Measurements from ENCODE around the gene MDH2. TPM values are rescaled to one million over a fixed set of nuclear protein-coding genes. Genes with fewer than 3 reads are reported as not detected.
A peak's percentile ranks its signal among the peaks of the same experiment; 100 is the strongest.
"Not testable (repeated sequence)": the region's sequence is repeated elsewhere in the genome, so short reads cannot be mapped to it uniquely, and the experiment has no call there.

MDH2 gene
- total and polyA plus RNA-seq, 5 donors, result 310 to 499 (median 469) TPM

DNA sequence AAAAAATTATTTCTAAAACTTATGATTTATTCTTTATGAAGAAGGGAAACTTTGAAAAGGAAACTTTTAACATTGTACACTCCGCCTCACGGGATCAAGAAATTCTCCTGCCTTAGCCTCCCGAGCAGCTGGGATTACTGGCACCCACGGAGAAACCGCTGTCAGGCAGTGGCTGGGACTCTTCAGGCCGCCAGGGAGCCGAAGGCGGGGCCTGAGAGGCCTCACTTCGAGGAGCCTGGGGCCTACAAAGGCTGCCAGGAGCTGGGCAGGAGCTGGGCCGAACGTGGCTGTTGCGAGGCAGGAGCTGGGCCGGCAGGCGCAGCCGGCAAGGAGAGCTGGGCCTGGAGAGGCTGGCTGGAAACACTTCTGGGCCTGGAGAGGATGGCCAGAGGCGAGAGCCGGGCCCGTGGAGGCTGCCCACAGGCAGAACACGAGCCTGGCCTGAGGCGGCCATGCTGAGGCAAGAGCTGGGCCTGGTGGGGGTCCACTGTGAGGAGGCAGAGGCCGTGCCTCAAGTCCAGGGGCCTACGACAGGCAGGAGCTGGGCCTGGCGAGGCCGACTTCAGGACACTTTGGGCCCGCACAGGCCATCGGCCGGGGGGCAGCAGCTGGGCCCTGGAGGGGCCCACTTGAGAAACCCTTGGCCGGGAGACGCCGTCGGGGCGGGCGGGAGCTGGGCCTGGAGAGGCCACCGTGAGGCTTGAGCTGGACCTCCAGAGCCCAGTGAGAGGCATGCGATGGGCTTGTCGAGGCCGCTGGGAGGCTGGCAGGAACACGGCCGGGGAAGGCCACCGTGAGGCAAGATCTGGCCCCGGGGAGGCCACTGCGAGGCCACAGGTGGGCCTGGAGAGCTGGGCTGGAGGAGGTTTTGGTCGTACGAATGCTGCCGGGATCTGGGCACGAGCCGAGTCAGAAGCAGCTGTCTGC, 23.7 kb downstream of the MDH2 start:
- peak; percentile 74 to 88 (median 85) for DNase-seq
- WGBS, result 83% methylated on average over 47 of the region's 47 CpGs

DNA sequence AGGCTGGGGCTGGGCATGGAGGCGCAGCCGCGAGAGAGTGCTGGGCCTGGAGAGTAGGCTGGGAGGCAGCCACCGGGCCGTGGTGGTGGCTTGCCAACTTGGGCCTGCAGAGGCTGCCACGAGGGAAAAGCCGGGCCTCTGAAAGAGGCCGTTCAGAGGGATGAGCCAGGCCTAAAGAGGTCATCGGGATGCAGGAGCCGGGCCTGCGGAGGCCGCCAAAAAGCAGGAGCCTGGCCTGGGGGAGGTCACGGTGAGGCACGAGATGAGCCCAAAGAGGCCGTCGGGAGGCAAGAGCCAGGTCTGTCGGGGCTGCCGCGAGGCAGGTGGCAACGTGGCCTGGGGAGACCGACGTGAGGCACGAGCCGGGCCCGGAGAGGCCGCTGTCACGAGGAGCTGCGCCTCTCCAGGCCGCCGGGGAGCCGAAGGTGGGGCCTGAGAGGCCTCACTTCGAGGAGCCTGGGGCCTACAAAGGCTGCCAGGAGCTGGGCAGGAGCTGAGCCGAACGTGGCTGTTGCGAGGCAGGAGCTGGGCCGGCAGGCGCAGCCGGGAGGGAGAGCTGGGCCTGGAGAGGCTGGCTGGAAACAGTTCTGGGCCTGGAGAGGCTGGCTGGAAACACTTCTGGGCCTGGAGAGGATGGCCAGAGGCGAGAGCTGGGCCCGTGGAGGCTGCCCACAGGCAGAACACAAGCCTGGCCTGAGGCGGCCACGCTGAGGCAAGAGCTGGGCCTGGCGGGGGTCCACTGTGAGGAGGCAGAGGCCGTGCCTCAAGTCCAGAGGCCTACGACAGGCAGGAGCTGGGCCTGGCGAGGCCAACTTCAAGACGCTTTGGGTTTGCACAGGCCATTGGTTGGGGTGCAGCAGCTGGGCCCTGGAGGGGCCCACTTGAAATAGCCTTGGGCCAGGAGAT, 24.6 kb downstream of the MDH2 start:
- ATAC-seq (no peak), DNase-seq (peak in 1 of 3 donors; percentile 68)
- Histone ChIP-seq H3K4me3 (ENCODE audit: low read length) (no peak overlapping the region), H3K27me3 (ENCODE audit: control insufficient read depth, insufficient read depth) (no peaks in the 10 kb centered on the region), H3K27ac (ENCODE audit: low read length) (no peak overlapping the region), H3K4me1 (ENCODE audit: control insufficient read depth, insufficient read depth, low read length) (no peaks in the 10 kb centered on the region), H3K9me3 (ENCODE audit: control insufficient read depth, low read length) (no peaks in the 10 kb centered on the region)
- WGBS, result 95% methylated on average over 47 of the region's 47 CpGs
- intact Hi-C loops (cut with DNase I), result no loop called here

More for the DNA sequence above, 23.7 kb downstream of the MDH2 start:
- H3K27ac ChIP-seq (ENCODE audit: low read length), result no peak overlapping the region
- H3K9me3 ChIP-seq (ENCODE audit: control insufficient read depth, low read length), result no peaks in the 10 kb centered on the region
- intact Hi-C loops (cut with DNase I), result no loop called here
- H3K4me1 ChIP-seq (ENCODE audit: control insufficient read depth, insufficient read depth, low read length), result no peaks in the 10 kb centered on the region
- ATAC-seq, result peak; percentile 28 to 46
- no peaks in the 10 kb centered on the region for H3K27me3 ChIP-seq (ENCODE audit: control insufficient read depth, insufficient read depth)
- no peak overlapping the region for H3K4me3 ChIP-seq (ENCODE audit: low read length)

DNA sequence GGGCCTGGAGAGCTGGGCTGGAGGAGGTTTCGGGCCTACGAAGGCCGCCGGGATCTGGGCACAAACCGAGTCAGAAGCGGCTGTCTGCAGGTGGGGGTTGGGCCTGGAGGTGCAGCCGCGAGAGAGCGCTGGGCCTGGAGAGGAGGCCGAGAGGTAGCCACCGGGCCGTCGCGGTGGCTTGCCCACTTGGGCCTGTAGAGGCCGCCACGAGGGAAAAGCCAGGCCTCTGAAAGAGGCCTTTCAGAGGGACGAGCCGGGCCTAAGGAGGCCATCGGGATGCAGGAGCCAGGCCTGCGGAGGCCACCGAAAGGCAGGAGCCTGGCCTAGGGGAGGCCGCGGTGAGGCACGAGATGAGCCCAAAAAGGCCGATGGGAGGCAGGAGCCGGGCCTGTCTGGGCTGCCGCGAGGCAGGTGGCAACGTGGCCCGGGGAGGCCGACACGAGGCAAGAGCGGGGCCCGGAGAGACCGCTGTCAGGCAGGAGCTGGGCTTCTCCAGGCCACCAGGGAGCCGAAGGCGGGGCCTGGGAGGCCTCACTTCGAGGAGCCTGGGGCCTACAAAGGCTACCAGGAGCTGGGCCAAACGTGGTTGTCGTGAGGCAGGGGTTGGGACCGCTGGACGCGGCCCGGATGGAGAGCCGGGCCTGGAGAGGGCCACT, 25.6 kb downstream of the MDH2 start:
- 93% methylated on average over 45 of the region's 45 CpGs for WGBS
- no peak for DNase-seq
- Histone ChIP-seq H3K9me3 (ENCODE audit: control insufficient read depth, low read length) (no peaks in the 10 kb centered on the region), H3K27me3 (ENCODE audit: control insufficient read depth, insufficient read depth) (no peaks in the 10 kb centered on the region), H3K4me3 (ENCODE audit: low read length) (no peak overlapping the region), H3K4me1 (ENCODE audit: control insufficient read depth, insufficient read depth, low read length) (no peaks in the 10 kb centered on the region), H3K27ac (ENCODE audit: low read length) (no peak overlapping the region)
- ATAC-seq, result no peak
- intact Hi-C loops (cut with DNase I), result no loop called here

DNA sequence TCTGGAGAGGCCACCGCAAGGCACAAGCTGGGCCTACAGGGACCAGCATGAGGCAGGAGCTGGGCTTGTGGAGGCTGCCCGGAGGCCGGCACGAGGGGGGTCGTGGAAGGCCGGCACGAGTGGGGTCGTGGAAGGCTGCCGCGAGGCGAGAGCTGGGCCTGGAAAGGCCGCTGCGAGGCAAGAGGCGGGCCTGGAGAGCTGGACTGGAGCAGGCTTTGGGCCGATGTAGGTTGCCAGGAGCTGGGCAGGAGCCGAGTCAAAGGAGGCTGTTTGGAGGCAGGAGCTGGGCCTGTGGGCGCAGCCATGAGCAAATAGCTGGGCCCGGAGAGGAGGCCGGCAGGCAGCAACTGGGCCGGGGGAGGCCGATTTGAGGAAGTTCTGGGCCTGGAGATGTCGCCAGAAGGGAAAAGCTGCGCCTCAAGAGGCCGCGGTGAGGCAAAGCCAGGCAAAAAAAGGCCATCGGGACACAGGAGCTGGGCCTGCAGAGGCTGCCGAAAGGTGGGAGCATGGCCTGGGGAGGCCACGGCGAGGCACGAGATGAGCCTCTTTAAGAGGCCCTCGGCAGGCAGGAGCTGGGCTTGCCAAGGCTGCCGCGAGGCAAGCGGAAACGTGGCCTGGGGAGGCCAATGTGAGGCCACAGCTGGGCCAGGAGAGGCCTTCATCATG, 26.5 kb downstream of the MDH2 start:
- 98% methylated on average over 35 of the region's 35 CpGs for WGBS

DNA sequence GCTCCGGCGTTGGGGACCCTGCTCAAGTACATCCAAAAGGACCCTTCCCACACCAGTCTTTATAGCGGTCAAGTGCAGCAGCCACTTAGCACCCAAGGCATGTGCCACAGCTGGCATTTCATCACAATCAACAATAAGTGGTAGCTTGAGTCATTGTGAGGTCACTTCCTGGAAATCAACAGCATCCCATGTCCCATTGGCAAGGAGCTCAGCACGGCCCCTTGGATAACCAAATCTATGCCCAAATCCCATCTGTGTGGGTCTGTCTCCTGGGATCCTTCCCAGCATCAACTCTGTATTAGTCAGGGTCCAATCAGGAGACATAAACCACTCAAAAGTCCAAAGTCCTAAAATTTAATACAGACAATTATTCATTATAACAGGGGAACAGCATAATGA, 27.1 kb downstream of the MDH2 start:
- ATAC-seq (no peak), DNase-seq (no peak)
- H3K27me3 ChIP-seq (ENCODE audit: control insufficient read depth, insufficient read depth), result no peaks in the 10 kb centered on the region
- WGBS, result 96% methylated on average over 4 of the region's 4 CpGs
- intact Hi-C loops (cut with DNase I), result no loop called here
- H3K4me3 ChIP-seq (ENCODE audit: low read length), result no peak overlapping the region
- H3K4me1 ChIP-seq (ENCODE audit: control insufficient read depth, insufficient read depth, low read length), result no peaks in the 10 kb centered on the region
- H3K9me3 ChIP-seq (ENCODE audit: control insufficient read depth, low read length), result no peaks in the 10 kb centered on the region
- no peak overlapping the region for H3K27ac ChIP-seq (ENCODE audit: low read length)

More for the DNA sequence above, 26.5 kb downstream of the MDH2 start:
- Histone ChIP-seq H3K27me3 (ENCODE audit: control insufficient read depth, insufficient read depth) (no peaks in the 10 kb centered on the region), H3K9me3 (ENCODE audit: control insufficient read depth, low read length) (no peaks in the 10 kb centered on the region), H3K4me3 (ENCODE audit: low read length) (no peak overlapping the region), H3K27ac (ENCODE audit: low read length) (no peak overlapping the region), H3K4me1 (ENCODE audit: control insufficient read depth, insufficient read depth, low read length) (no peaks in the 10 kb centered on the region)
- no peak for ATAC-seq
- intact Hi-C loops (cut with DNase I), result no loop called here
- no peak for DNase-seq

DNA sequence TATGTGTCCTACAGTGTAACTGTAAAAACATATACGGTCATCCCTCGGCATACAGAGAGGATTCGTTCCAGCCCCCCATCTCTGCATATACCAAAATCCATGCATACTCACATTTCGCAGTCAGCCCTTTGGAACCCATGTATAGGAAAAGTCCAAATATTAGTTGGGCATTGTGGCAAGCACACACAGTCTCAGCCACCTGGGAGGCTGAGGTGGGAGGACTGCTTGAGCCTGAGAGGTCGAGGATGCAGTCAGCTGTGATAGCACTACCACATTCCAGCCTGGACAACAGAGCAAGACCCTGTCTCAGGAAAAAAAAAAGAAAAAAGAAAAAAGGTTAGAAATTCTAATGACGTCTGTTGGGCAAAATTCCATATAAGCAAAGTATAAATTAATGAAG, 29.1 kb downstream of the MDH2 start:
- Histone ChIP-seq H3K27ac (ENCODE audit: low read length) (no peak overlapping the region), H3K27me3 (ENCODE audit: control insufficient read depth, insufficient read depth) (no peaks in the 10 kb centered on the region), H3K4me1 (ENCODE audit: control insufficient read depth, insufficient read depth, low read length) (peaks cover 2% of the 10 kb centered on the region), H3K4me3 (ENCODE audit: low read length) (no peak overlapping the region), H3K9me3 (ENCODE audit: control insufficient read depth, low read length) (no peaks in the 10 kb centered on the region)
- ATAC-seq (no peak), DNase-seq (no peak)
- 85% methylated on average over 6 of the region's 6 CpGs for WGBS
- intact Hi-C loops (cut with DNase I), result no loop called here

DNA sequence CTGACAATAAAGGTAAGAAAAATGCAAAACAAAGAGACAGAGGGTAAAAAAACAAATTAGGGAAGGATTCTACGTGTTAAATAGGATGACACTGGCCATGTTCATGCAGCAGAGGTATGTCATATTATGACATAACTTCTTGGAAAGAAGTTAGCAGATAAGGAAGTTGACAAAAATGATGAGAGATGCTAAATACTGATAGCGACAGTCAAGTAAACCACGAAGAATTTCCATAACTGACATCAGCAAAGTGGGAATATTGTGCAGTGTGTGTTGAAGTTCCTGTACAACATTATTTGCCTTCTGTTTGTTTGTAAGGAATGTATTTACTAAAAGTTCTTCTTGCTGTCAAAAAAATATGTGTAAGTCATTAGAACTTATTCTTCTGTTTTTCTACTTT, 29.5 kb downstream of the MDH2 start:
- Histone ChIP-seq H3K27ac (ENCODE audit: low read length) (no peak overlapping the region), H3K27me3 (ENCODE audit: control insufficient read depth, insufficient read depth) (no peaks in the 10 kb centered on the region), H3K9me3 (ENCODE audit: control insufficient read depth, low read length) (no peaks in the 10 kb centered on the region), H3K4me3 (ENCODE audit: low read length) (no peak overlapping the region), H3K4me1 (ENCODE audit: control insufficient read depth, insufficient read depth, low read length) (peaks cover 4% of the 10 kb centered on the region)
- WGBS, result 53% methylated on average over 3 of the region's 3 CpGs
- intact Hi-C loops (cut with DNase I), result no loop called here
- no peak for ATAC-seq
- DNase-seq, result no peak

DNA sequence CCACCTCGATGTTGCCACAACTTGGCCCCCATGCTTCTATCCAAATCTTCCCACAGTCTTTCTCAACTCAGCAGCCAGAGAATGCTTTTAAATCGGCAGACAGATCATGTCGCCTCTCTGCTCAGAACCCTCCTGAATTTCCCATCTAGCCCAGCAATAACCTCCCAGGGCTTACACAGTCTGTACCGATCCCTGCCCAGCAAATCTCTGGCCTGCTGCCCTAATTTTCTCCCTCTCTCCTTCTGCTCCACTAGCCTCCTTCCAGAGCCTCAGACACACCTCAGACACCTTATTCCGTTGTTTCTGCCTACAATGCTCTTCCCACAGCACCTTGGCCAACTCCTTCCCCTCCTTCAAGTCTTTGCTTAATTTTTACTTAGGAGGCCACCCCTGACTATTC, 32.3 kb downstream of the MDH2 start:
- no peak overlapping the region for H3K4me3 ChIP-seq (ENCODE audit: low read length)
- H3K4me1 ChIP-seq (ENCODE audit: control insufficient read depth, insufficient read depth, low read length), result peaks cover 7% of the 10 kb centered on the region
- no peaks in the 10 kb centered on the region for H3K27me3 ChIP-seq (ENCODE audit: control insufficient read depth, insufficient read depth)
- H3K27ac ChIP-seq (ENCODE audit: low read length), result no peak overlapping the region
- intact Hi-C loops (cut with DNase I), result loop anchor here in 1 of 4 donors (10.0 kb wide), 1 partner anchor 65 kb away; no protein-coding TSS in a partner anchor
- ATAC-seq (no peak), DNase-seq (no peak)
- WGBS, result 56% methylated on average over 5 of the region's 5 CpGs
- H3K9me3 ChIP-seq (ENCODE audit: control insufficient read depth, low read length), result no peaks in the 10 kb centered on the region

DNA sequence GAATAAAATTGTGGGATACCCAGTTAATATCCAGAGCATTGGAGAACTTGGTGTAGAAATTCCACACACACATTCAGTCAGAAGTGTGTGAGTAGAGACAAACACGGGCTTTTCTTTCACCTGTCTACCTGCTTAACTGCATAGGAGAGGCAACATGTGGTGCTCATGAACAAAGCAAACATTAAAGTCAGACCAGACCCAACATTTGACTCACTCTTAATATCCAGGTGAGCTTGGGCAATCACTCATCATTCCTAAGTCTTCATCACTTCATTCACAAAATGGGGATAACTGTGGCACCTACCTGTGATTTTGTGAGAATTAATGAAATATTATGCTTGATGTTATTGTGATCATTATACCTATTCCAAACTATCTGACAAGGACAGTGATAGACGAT, 36.2 kb downstream of the MDH2 start:
- WGBS, result 91% methylated on average over 2 of the region's 2 CpGs
- not testable (repeated sequence) for ATAC-seq; H3K9me3 ChIP-seq (ENCODE audit: control insufficient read depth, low read length); H3K27ac ChIP-seq (ENCODE audit: low read length); H3K27me3 ChIP-seq (ENCODE audit: control insufficient read depth, insufficient read depth); DNase-seq; H3K4me1 ChIP-seq (ENCODE audit: control insufficient read depth, insufficient read depth, low read length); H3K4me3 ChIP-seq (ENCODE audit: low read length)
- intact Hi-C loops (cut with DNase I), result loop anchor here in 1 of 4 donors (10.0 kb wide), 1 partner anchor 61 kb away; no protein-coding TSS in a partner anchor

DNA sequence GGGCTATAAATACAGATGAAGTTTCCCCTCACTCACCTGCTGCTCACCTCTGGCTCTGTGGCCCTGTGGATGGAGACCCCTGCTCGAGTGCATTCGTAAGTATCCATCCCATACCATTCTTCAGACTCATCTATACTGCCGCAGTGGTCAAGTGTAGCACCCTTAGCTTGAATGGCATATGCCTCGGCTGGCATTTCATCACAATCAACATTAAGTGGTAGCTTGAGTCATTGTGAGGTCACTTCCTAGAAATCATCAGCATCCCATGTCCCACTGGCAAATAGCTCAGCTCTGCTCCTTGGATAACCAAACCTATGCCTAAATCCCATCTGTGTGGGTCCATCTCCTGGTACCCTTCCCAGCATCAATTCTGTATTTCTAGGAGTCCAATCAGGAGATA, 38.2 kb downstream of the MDH2 start:
- ATAC-seq (no peak), DNase-seq (no peak)
- 90% methylated on average over 4 of the region's 4 CpGs for WGBS
- peaks cover 7% of the 10 kb centered on the region for H3K4me1 ChIP-seq (ENCODE audit: control insufficient read depth, insufficient read depth, low read length)
- H3K27me3 ChIP-seq (ENCODE audit: control insufficient read depth, insufficient read depth), result no peaks in the 10 kb centered on the region
- H3K27ac ChIP-seq (ENCODE audit: low read length), result no peak overlapping the region
- H3K4me3 ChIP-seq (ENCODE audit: low read length), result no peak overlapping the region
- intact Hi-C loops (cut with DNase I), result loop anchor here in 1 of 4 donors (10.0 kb wide), 1 partner anchor 59 kb away; no protein-coding TSS in a partner anchor
- no peaks in the 10 kb centered on the region for H3K9me3 ChIP-seq (ENCODE audit: control insufficient read depth, low read length)

Measured in right cardiac atrium (tissue), 5 donors.